ENCODE data around the gene INPP5E. TPM values are rescaled to one million over a fixed set of nuclear protein-coding genes. Genes with fewer than 3 reads are reported as not detected.
A peak's percentile ranks its signal among the peaks of the same experiment; 100 is the strongest.

Gene INPP5E
- total and polyA plus RNA-seq, 10 of the 15 experiments (the other 5 are each of a cell fraction or from before 2014, with no cell fraction given), result 0.24 to 16.0 (median 5.3) TPM

DNA sequence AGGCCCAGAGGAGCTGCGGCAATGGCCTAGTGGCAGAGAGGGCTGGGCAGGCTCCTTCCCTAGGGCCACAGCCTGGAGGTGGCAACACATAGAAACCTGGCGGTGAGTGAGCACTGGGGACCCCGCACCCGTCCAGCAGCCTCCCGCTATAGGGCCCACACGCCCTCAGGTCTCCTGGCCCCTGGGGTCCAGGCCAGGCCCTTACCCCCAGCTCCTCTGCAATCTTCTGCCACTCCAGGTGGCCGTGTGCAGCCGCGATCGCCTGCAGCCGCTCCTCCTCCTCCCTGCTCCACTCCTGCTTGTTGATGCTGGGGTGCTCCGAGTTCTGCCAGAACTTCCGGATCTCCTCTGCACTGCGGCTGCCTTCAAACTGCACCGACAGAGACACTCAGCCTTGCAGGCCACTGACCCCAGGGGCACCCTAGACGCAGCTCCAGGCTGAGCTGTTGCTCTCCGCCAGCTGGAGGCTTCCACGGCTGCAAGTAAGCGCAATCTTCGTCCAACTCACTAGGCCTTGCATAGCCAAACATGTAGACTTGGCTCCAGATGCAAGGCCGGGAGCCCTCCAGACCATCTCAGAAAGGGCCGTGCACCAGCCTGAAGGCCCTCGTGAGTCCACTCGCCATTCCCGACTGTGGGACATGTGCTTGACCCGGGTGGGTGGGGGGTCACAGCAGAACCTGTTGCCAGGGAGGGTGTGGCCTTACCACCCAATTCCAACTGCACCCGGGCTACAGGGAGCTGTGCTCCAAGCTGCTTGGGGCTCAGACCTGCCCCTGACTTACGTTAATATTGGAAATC is 47.7 kb downstream of the INPP5E start:
- ChIA-PET SMC1A (ENCODE audit: uncharacterized antibody, unreplicated experiment) (no interaction called here), RAD21 (ENCODE audit: unreplicated experiment) (no interaction called here), CTCF (interaction anchor here (1.4 kb wide), 1 partner anchor 12 kb away, joined by 3 read pairs; no protein-coding TSS in a partner anchor), POLR2A (no interaction called here)
- H3K27me3 ChIP-seq (replicated peaks in 1 of 2; ENCODE audit: control insufficient read depth in 2 of 2, insufficient read depth in 2 of 2, low read length in 1 of 2), result no peaks in the 10 kb centered on the region
- H4K20me1 ChIP-seq (ENCODE audit: control insufficient read depth, insufficient read depth), result no peaks in the 10 kb centered on the region
- in situ Hi-C loops (cut with MboI), result no loop called here
- no peak overlapping the region for H3K4me3 ChIP-seq
- intact Hi-C loops (cut with micrococcal nuclease; ENCODE audit: unreplicated experiment), result no loop called here
- no peaks in the 10 kb centered on the region for H3K79me2 ChIP-seq (ENCODE audit: control insufficient read depth, insufficient read depth, low read length)
- H3K36me3 ChIP-seq (ENCODE audit: control insufficient read depth in 2 of 2, insufficient read depth in 2 of 2, low read length in 1 of 2), result peaks cover 27 to 43% of the 10 kb centered on the region in 2 experiments
- no peak overlapping the region for H3K4me2 ChIP-seq (ENCODE audit: control insufficient read depth, insufficient read depth)
- H3K4me1 ChIP-seq (ENCODE audit: control insufficient read depth, insufficient read depth, low read length), result no peaks in the 10 kb centered on the region
- no peak overlapping the region for H2AFZ ChIP-seq (ENCODE audit: control insufficient read depth, low read depth, low read length)
- H3K9ac ChIP-seq (ENCODE audit: control insufficient read depth, insufficient read depth, low read length), result no peak overlapping the region
- ATAC-seq (no peak), DNase-seq (ENCODE audit: low read depth, low spot score) (no peak), FAIRE-seq (no peak)
- no peak for TF ChIP-seq ZNF217 (IDR thresholded peaks at IDR 0.05)
- TF ChIP-seq POLR2A (IDR thresholded peaks at IDR 0.05; ENCODE audit: low read depth, low read length), result peak; percentile 63
- H3K9me3 ChIP-seq (replicated peaks; ENCODE audit: control insufficient read depth, insufficient read depth, low read length), result no peaks in the 10 kb centered on the region
- H3K27ac ChIP-seq (ENCODE audit: control insufficient read depth, insufficient read depth), result no peak overlapping the region
- WGBS (ENCODE audit: insufficient coverage, insufficient replicate concordance, low lambda C conversion rate, missing lambda C conversion rate), result 94% methylated on average over 27 of the region's 28 CpGs
- no TSS peak for BruUV-seq (replicated peaks)

GRCh38 chr9:136389396-136389795 is 50.2 kb downstream of the INPP5E start:
- H3K9ac ChIP-seq (ENCODE audit: control insufficient read depth, insufficient read depth, low read length), result no peak overlapping the region
- 92% methylated on average over 14 of the region's 14 CpGs for WGBS (ENCODE audit: insufficient coverage, insufficient replicate concordance, low lambda C conversion rate, missing lambda C conversion rate)
- in situ Hi-C loops (cut with MboI), result no loop called here
- RAD21 ChIA-PET (ENCODE audit: unreplicated experiment), result no interaction called here
- no peak overlapping the region for H3K4me3 ChIP-seq
- H3K36me3 ChIP-seq (ENCODE audit: control insufficient read depth in 2 of 2, insufficient read depth in 2 of 2, low read length in 1 of 2), result peaks cover 16 to 30% of the 10 kb centered on the region in 2 experiments; a peak in 3 of 4 replicates
- no peak overlapping the region for H3K27ac ChIP-seq (ENCODE audit: control insufficient read depth, insufficient read depth)
- no peaks in the 10 kb centered on the region for H3K27me3 ChIP-seq (replicated peaks in 1 of 2; ENCODE audit: control insufficient read depth in 2 of 2, insufficient read depth in 2 of 2, low read length in 1 of 2)
- H3K79me2 ChIP-seq (ENCODE audit: control insufficient read depth, insufficient read depth, low read length), result no peaks in the 10 kb centered on the region
- TF ChIP-seq STAT3 (IDR thresholded peaks at IDR 0.05; ENCODE audit: low read depth, low read length), result no peak
- no peak for TF ChIP-seq NFXL1 (IDR thresholded peaks at IDR 0.05; ENCODE audit: borderline replicate concordance)
- no peak for TF ChIP-seq KLF5 (IDR thresholded peaks at IDR 0.05; ENCODE audit: partially characterized antibody)
- TF ChIP-seq NBN (IDR thresholded peaks at IDR 0.05), result no peak
- TF ChIP-seq ZNF384 (IDR thresholded peaks at IDR 0.05; ENCODE audit: borderline replicate concordance, low read depth, low read length), result no peak
- TF ChIP-seq ATF7 (IDR thresholded peaks at IDR 0.05; ENCODE audit: low read depth), result no peak
- peak; percentile 20 for TF ChIP-seq BCL3 (IDR thresholded peaks at IDR 0.05; ENCODE audit: borderline replicate concordance, insufficient read depth, low read depth, low read length, poor library complexity, severe bottlenecking)
- ATAC-seq (no peak), DNase-seq (ENCODE audit: low read depth, low spot score) (no peak), FAIRE-seq (no peak)
- intact Hi-C loops (cut with micrococcal nuclease; ENCODE audit: unreplicated experiment), result no loop called here
- POLR2A ChIA-PET, result interaction anchor here (1.0 kb wide), 1 partner anchor 15 kb away, joined by 4 read pairs; no protein-coding TSS in a partner anchor
- SMC1A ChIA-PET (ENCODE audit: uncharacterized antibody, unreplicated experiment), result no interaction called here
- CTCF ChIA-PET, result interaction anchor here (0.9 kb wide), 1 partner anchor 11 kb away, joined by 3 read pairs; no protein-coding TSS in a partner anchor
- no TSS peak for BruUV-seq (replicated peaks)
- no peaks in the 10 kb centered on the region for H4K20me1 ChIP-seq (ENCODE audit: control insufficient read depth, insufficient read depth)
- no peak overlapping the region for H2AFZ ChIP-seq (ENCODE audit: control insufficient read depth, low read depth, low read length)
- H3K9me3 ChIP-seq (replicated peaks; ENCODE audit: control insufficient read depth, insufficient read depth, low read length), result no peaks in the 10 kb centered on the region
- H3K4me2 ChIP-seq (ENCODE audit: control insufficient read depth, insufficient read depth), result no peak overlapping the region
- H3K4me1 ChIP-seq (ENCODE audit: control insufficient read depth, insufficient read depth, low read length), result no peaks in the 10 kb centered on the region

Measured in GM12878 (cell line).